DOHH2 (cell line): ENCODE data around the gene ERN1.

Source experiments
- H3F3A ChIP-seq: fragments of 200-600 bp; sonication (generic), shearing (Covaris generic); 2 replicates; pipeline ENCODE4 v1.6.0; 2016; ENCODE audit warnings: antibody characterized with exemption, mild to moderate bottlenecking; ENCODE audit not compliant: control insufficient read depth, insufficient read depth
- H3K27ac ChIP-seq: fragments of 200-600 bp; sonication (generic); 2 replicates; pipeline ENCODE4 v1.5.1; 2014; ENCODE audit warnings: low read depth, mild to moderate bottlenecking, low read length, moderate library complexity
- H3K27me3 ChIP-seq: fragments of 200-600 bp; sonication (generic); 2 replicates; pipeline ENCODE4 v1.6.1; 2014; ENCODE audit warnings: mild to moderate bottlenecking, low read length, mixed read lengths; ENCODE audit not compliant: control insufficient read depth
- H3K36me3 ChIP-seq: fragments of 200-600 bp; sonication (generic); 2 replicates; pipeline ENCODE4 v1.6.1; 2014; ENCODE audit warnings: mild to moderate bottlenecking, low read length, moderate library complexity, mixed read lengths; ENCODE audit not compliant: control insufficient read depth
- H3K4me1 ChIP-seq: fragments of 200-600 bp; sonication (generic); 2 replicates; pipeline ENCODE4 v1.6.1; 2014; ENCODE audit warnings: mild to moderate bottlenecking, low read length, mixed read lengths; ENCODE audit not compliant: control insufficient read depth
- H3K4me2 ChIP-seq: fragments of 200-600 bp; sonication (generic); 2 replicates; pipeline ENCODE4 v1.6.0; 2014; ENCODE audit warnings: mild to moderate bottlenecking, low read length, moderate library complexity
- H3K4me3 ChIP-seq: fragments of 200-600 bp; sonication (generic); 2 replicates; pipeline ENCODE4 v1.5.1; 2014; ENCODE audit warnings: mild to moderate bottlenecking, low read length, mixed read lengths
- H3K79me2 ChIP-seq: fragments of 200-600 bp; sonication (generic); 2 replicates; pipeline ENCODE4 v1.6.1; 2014; ENCODE audit warnings: mild to moderate bottlenecking, low read length, mixed read lengths; ENCODE audit not compliant: control insufficient read depth
- H3K9me2 ChIP-seq: fragments of 200-600 bp; sonication (generic); replicated peaks from 2 replicates; pipeline ENCODE4 v1.6.1; 2014; ENCODE audit warnings: mild to moderate bottlenecking, low read length, mixed read lengths; ENCODE audit not compliant: control insufficient read depth
- H3K9me3 ChIP-seq: fragments of 200-600 bp; sonication (generic); 2 replicates; pipeline ENCODE4 v1.6.1; 2014; ENCODE audit warnings: antibody characterized with exemption, low read length, mixed read lengths; ENCODE audit not compliant: control insufficient read depth, insufficient read depth
- H4K20me1 ChIP-seq: fragments of 200-600 bp; sonication (generic); 2 replicates; pipeline ENCODE4 v1.6.0; 2014; ENCODE audit warnings: low read depth, mild to moderate bottlenecking, antibody characterized with exemption, low read length, moderate library complexity; ENCODE audit not compliant: control insufficient read depth, insufficient read depth
- CTCF ChIP-seq: fragments of 200-600 bp; sonication (generic); IDR thresholded peaks from one replicate; pipeline ENCODE4 v1.5.1; 2014; ENCODE audit warnings: antibody characterized with exemption, mild to moderate bottlenecking, low read depth, low read length; ENCODE audit not compliant: poor library complexity, severe bottlenecking
- EZH2phosphoT487 ChIP-seq: fragments of 200-600 bp; sonication (generic); IDR thresholded peaks from 2 replicates; pipeline ENCODE4 v1.6.1; 2017; ENCODE audit warnings: borderline replicate concordance, mild to moderate bottlenecking, antibody characterized with exemption, low read length, moderate library complexity, mixed read lengths

The ERN1 gene

GRCh38 chr17:64109400-64109799 lies 20.5 kb downstream of the ERN1 start:
- Histone ChIP-seq H3K4me2 (no peak overlapping the region), H4K20me1 (no peaks in the 10 kb centered on the region), H3K9me3 (no peaks in the 10 kb centered on the region), H3K4me3 (no peak overlapping the region), H3F3A (no peaks in the 10 kb centered on the region), H3K9me2 (no peaks in the 10 kb centered on the region), H3K79me2 (no peaks in the 10 kb centered on the region), H3K27ac (no peak overlapping the region), H3K4me1 (peaks cover 5% of the 10 kb centered on the region), H3K27me3 (no peaks in the 10 kb centered on the region), H3K36me3 (no peaks in the 10 kb centered on the region)
- no peak for TF ChIP-seq EZH2phosphoT487
- no peak for TF ChIP-seq CTCF

- TF ChIP-seq CTCF (no peak), EZH2phosphoT487 (no peak)
- no peaks in the 10 kb centered on the region for H3K36me3 ChIP-seq
- H3K4me3 ChIP-seq = no peak overlapping the region
- H3K4me1 ChIP-seq = peaks cover 12% of the 10 kb centered on the region
- H3K9me2 ChIP-seq = no peaks in the 10 kb centered on the region
- no peak overlapping the region for H3K4me2 ChIP-seq
- no peaks in the 10 kb centered on the region for H3K9me3 ChIP-seq
- H3K27me3 ChIP-seq = peaks cover 5% of the 10 kb centered on the region
- H3K27ac ChIP-seq = no peak overlapping the region
- H4K20me1 ChIP-seq = no peaks in the 10 kb centered on the region
- H3K79me2 ChIP-seq = no peaks in the 10 kb centered on the region
- H3F3A ChIP-seq = no peaks in the 10 kb centered on the region
These were observed 22.3 kb downstream of the ERN1 start for GRCh38 chr17:64107500-64108236.

- H3K27ac ChIP-seq = no peak overlapping the region
- no peaks in the 10 kb centered on the region for H3F3A ChIP-seq
- no peaks in the 10 kb centered on the region for H3K9me3 ChIP-seq
- no peak overlapping the region for H3K4me2 ChIP-seq
- H3K4me1 ChIP-seq = peaks cover 12% of the 10 kb centered on the region
- TF ChIP-seq EZH2phosphoT487 (no peak), CTCF (no peak)
- no peaks in the 10 kb centered on the region for H3K9me2 ChIP-seq
- H3K27me3 ChIP-seq = peaks cover 5% of the 10 kb centered on the region
- H3K4me3 ChIP-seq = no peak overlapping the region
- no peaks in the 10 kb centered on the region for H3K79me2 ChIP-seq
- H3K36me3 ChIP-seq = no peaks in the 10 kb centered on the region
- no peaks in the 10 kb centered on the region for H4K20me1 ChIP-seq
These were observed 23.0 kb downstream of the ERN1 start for GRCh38 chr17:64106918-64107317.
